A172 (cell line): Measurements from ENCODE around the gene SNX5. TPM values are rescaled to one million over a fixed set of nuclear protein-coding genes. Genes with fewer than 3 reads are reported as not detected.

Experiments used
- total RNA-seq: library from RNA; depleted of rRNA; stranded (reverse); fragments of >200 nt; shearing (Covaris generic); gene quantifications from 2 replicates; pipeline ENCODE4 v1.2.3, GENCODE V29; 2014; rRNA removed

SNX5 gene
- total RNA-seq, 1 experiment from 2014 or later, result 134 TPM

Other genes with a start within 250 kb of the SNX5 start
- 17.4 and 19.3 TPM in 2 replicates for gene MGME1, start 224 bp upstream of the SNX5 start, total RNA-seq
- not detected in 2 replicates for gene OVOL2, start 89.1 kb upstream of the SNX5 start, total RNA-seq
- 26.3 and 29.9 TPM in 2 replicates for gene KAT14, start 169.1 kb upstream of the SNX5 start, total RNA-seq
- gene PET117, start 169.1 kb upstream of the SNX5 start, total RNA-seq, result 43.0 and 43.5 TPM in 2 replicates